HEK293 (cell line): ENCODE data around the gene KRTAP4-16.
"Not testable (repeated sequence)": the region's sequence is repeated elsewhere in the genome, so short reads cannot be mapped to it uniquely, and the experiment has no call there.

Experiments
- KLF1 ChIP-seq: fragments of 450-650 bp; formaldehyde crosslinking; IDR thresholded peaks from 2 replicates; pipeline ENCODE4 v1.5.1; 2016; ENCODE audit warnings: missing biosample characterization, missing genetic modification characterization
- ZNF404 ChIP-seq: fragments of 450-650 bp; formaldehyde crosslinking; IDR thresholded peaks from 2 replicates; pipeline ENCODE4 v1.5.1; 2017; ENCODE audit warnings: missing biosample characterization, missing genetic modification characterization
- ZNF48 ChIP-seq: fragments of 450-650 bp; formaldehyde crosslinking; IDR thresholded peaks from 2 replicates; pipeline ENCODE4 v1.5.1; 2016; ENCODE audit warnings: missing biosample characterization, missing genetic modification characterization
- ZSCAN23 ChIP-seq: fragments of 450-650 bp; formaldehyde crosslinking; IDR thresholded peaks from 2 replicates; pipeline ENCODE4 v1.5.1; 2016; ENCODE audit warnings: missing biosample characterization, missing genetic modification characterization
- TF ChIP-seq, protein P1 (sequence below): fragments of 450-650 bp; formaldehyde crosslinking; IDR thresholded peaks from 2 replicates; pipeline ENCODE4 v1.5.1; 2016; ENCODE audit warnings: missing biosample characterization, missing genetic modification characterization
- TF ChIP-seq, protein P2 (sequence below): fragments of 450-650 bp; formaldehyde crosslinking; IDR thresholded peaks from 2 replicates; pipeline ENCODE4 v1.5.1; 2016; ENCODE audit warnings: missing biosample characterization, missing genetic modification characterization
- TF ChIP-seq, protein P3 (sequence below): fragments of 450-650 bp; formaldehyde crosslinking; IDR thresholded peaks from 2 replicates; pipeline ENCODE4 v1.5.1; 2016; ENCODE audit warnings: missing biosample characterization, missing genetic modification characterization

DNA sequence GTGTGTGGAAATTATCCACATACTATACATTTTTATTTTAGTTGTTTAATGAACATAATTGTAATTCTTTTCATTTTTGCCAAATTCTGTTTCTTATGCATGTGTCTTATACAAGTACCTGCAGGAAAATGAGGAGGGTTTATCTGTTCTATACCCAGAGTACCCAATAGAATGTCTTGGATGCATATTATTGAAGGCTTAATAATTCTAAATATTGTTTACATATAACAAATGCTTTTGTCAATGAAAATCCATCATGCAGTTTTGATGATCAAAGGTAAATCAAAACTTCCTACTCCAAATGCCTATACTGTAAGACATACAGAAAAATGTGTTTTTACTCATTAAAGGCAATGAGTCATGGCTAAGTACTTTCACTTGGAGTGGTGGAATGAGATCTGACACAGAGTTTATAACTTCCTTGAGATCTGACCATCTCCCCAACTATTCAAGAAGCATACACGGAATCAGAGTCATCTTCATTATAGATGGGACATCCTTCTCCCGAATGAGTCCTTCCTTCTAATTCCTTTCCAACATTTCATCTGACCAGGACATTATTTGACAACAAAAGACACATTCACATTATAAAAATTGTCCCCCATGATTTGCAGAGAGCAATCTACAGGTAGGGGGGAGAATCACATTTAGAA is 2.5 kb upstream of the KRTAP4-16 start:
- TF ChIP-seq KLF1; ZNF404; ZSCAN23; ZNF48 (tag by site-specific recombination): not testable (repeated sequence)
- TF ChIP-seq, protein P1, sequence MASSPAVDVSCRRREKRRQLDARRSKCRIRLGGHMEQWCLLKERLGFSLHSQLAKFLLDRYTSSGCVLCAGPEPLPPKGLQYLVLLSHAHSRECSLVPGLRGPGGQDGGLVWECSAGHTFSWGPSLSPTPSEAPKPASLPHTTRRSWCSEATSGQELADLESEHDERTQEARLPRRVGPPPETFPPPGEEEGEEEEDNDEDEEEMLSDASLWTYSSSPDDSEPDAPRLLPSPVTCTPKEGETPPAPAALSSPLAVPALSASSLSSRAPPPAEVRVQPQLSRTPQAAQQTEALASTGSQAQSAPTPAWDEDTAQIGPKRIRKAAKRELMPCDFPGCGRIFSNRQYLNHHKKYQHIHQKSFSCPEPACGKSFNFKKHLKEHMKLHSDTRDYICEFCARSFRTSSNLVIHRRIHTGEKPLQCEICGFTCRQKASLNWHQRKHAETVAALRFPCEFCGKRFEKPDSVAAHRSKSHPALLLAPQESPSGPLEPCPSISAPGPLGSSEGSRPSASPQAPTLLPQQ: not testable (repeated sequence)
- TF ChIP-seq, protein P2, sequence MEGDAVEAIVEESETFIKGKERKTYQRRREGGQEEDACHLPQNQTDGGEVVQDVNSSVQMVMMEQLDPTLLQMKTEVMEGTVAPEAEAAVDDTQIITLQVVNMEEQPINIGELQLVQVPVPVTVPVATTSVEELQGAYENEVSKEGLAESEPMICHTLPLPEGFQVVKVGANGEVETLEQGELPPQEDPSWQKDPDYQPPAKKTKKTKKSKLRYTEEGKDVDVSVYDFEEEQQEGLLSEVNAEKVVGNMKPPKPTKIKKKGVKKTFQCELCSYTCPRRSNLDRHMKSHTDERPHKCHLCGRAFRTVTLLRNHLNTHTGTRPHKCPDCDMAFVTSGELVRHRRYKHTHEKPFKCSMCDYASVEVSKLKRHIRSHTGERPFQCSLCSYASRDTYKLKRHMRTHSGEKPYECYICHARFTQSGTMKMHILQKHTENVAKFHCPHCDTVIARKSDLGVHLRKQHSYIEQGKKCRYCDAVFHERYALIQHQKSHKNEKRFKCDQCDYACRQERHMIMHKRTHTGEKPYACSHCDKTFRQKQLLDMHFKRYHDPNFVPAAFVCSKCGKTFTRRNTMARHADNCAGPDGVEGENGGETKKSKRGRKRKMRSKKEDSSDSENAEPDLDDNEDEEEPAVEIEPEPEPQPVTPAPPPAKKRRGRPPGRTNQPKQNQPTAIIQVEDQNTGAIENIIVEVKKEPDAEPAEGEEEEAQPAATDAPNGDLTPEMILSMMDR (tag by site-specific recombination): not testable (repeated sequence)
- TF ChIP-seq, protein P3, sequence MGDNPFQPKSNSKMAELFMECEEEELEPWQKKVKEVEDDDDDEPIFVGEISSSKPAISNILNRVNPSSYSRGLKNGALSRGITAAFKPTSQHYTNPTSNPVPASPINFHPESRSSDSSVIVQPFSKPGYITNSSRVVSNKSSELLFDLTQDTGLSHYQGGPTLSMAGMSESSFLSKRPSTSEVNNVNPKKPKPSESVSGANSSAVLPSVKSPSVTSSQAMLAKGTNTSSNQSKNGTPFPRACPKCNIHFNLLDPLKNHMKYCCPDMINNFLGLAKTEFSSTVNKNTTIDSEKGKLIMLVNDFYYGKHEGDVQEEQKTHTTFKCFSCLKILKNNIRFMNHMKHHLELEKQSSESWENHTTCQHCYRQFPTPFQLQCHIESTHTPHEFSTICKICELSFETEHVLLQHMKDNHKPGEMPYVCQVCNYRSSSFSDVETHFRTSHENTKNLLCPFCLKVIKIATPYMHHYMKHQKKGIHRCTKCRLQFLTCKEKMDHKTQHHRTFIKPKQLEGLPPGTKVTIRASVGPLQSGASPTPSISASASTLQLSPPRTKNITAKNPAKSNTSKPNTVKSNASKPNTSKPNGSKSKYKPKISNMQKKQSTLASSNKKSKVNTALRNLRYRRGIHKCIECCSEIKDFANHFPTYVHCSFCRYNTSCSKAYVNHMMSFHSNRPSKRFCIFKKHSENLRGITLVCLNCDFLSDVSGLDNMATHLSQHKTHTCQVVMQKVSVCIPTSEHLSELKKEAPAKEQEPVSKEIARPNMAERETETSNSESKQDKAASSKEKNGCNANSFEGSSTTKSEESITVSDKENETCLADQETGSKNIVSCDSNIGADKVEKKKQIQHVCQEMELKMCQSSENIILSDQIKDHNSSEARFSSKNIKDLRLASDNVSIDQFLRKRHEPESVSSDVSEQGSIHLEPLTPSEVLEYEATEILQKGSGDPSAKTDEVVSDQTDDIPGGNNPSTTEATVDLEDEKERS (tag by site-specific recombination): not testable (repeated sequence)
